Stomach smooth muscle (tissue), 2 donors: ENCODE results near the gene MAP3K7.

Experiments
- H3K27ac ChIP-seq: one replicate; pipeline ENCODE4 v1.7.0; 2013; ENCODE audit warnings: mild to moderate bottlenecking, low read length, inconsistent platforms
- H3K27me3 ChIP-seq, 2 donors: one replicate each; pipeline ENCODE4 v1.7.0; 2013; ENCODE audit warnings: low read length in 2 of 2; ENCODE audit not compliant: insufficient read depth in 2 of 2, control insufficient read depth in 1 of 2
- H3K36me3 ChIP-seq, 2 donors: one replicate each; pipeline ENCODE4 v1.7.0; 2013; ENCODE audit warnings: low read length in 2 of 2; ENCODE audit not compliant: control insufficient read depth in 2 of 2, insufficient read depth in 2 of 2
- H3K4me1 ChIP-seq: one replicate; pipeline ENCODE4 v1.7.0; 2013; ENCODE audit warnings: low read length; ENCODE audit not compliant: control insufficient read depth, insufficient read depth
- H3K4me3 ChIP-seq, 2 donors: one replicate each; pipeline ENCODE4 v1.7.0; 2013; ENCODE audit warnings: low read length in 2 of 2
- H3K9ac ChIP-seq, 2 donors: one replicate each; pipeline ENCODE4 v1.7.0; 2013; ENCODE audit warnings: low read length in 2 of 2, mild to moderate bottlenecking in 1 of 2
- H3K9me3 ChIP-seq, 2 donors: one replicate each; pipeline ENCODE4 v1.7.0; 2013; ENCODE audit warnings: low read length in 2 of 2; ENCODE audit not compliant: control insufficient read depth in 2 of 2
- donor health status: healthy.
- donor health status: Pancreatic carcinoma.

MAP3K7 gene

GRCh38 chr6:90495216-90495817, 91.6 kb downstream of the MAP3K7 start:
- H3K9ac ChIP-seq: no peak overlapping the region
- no peaks in the 10 kb centered on the region for H3K4me1 ChIP-seq
- no peaks in the 10 kb centered on the region for H3K9me3 ChIP-seq
- H3K27me3 ChIP-seq: no peaks in the 10 kb centered on the region
- no peaks in the 10 kb centered on the region for H3K36me3 ChIP-seq
- no peak overlapping the region for H3K4me3 ChIP-seq
- H3K27ac ChIP-seq: no peak overlapping the region

GRCh38 chr6:90494067-90494780, 92.6 kb downstream of the MAP3K7 start:
- Histone ChIP-seq H3K4me3 (no peak overlapping the region), H3K9me3 (no peaks in the 10 kb centered on the region), H3K27ac (no peak overlapping the region), H3K27me3 (no peaks in the 10 kb centered on the region), H3K4me1 (no peaks in the 10 kb centered on the region), H3K36me3 (no peaks in the 10 kb centered on the region), H3K9ac (no peak overlapping the region)

DNA sequence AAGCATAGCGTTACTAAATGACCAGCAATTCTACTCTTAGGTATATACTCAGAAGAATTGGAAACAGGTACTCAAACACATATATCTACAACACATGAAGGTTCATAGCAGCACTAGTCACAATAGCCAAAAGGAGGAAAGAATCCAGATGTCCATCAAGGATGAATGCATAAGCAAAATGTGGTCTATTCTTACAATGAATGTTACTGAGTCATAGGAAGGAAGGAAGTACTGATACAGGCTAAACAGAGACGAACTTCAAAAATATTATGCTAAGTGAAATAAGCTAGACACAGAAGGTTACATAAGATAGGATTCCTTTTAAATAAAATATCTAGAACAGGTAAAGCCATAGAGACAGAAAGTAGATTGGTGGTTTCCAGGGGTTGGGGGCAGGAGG, 93.5 kb downstream of the MAP3K7 start:
- Histone ChIP-seq H3K9me3 (no peaks in the 10 kb centered on the region), H3K4me3 (no peak overlapping the region), H3K9ac (no peak overlapping the region), H3K36me3 (no peaks in the 10 kb centered on the region), H3K27ac (no peak overlapping the region), H3K4me1 (no peaks in the 10 kb centered on the region), H3K27me3 (no peaks in the 10 kb centered on the region)

GRCh38 chr6:90492798-90493197, 94.1 kb downstream of the MAP3K7 start:
- Histone ChIP-seq H3K36me3 (no peaks in the 10 kb centered on the region), H3K9me3 (no peaks in the 10 kb centered on the region)

GRCh38 chr6:90492369-90492768, 94.5 kb downstream of the MAP3K7 start:
- H3K9me3 ChIP-seq: no peaks in the 10 kb centered on the region
- no peak overlapping the region for H3K4me3 ChIP-seq
- no peak overlapping the region for H3K9ac ChIP-seq
- no peaks in the 10 kb centered on the region for H3K27me3 ChIP-seq
- H3K27ac ChIP-seq: no peak overlapping the region
- no peaks in the 10 kb centered on the region for H3K36me3 ChIP-seq
- H3K4me1 ChIP-seq: no peaks in the 10 kb centered on the region

More at GRCh38 chr6:90492798-90493197, 94.1 kb downstream of the MAP3K7 start:
- Histone ChIP-seq H3K27me3 (no peaks in the 10 kb centered on the region), H3K4me1 (no peaks in the 10 kb centered on the region), H3K4me3 (no peak overlapping the region), H3K9ac (no peak overlapping the region), H3K27ac (no peak overlapping the region)

GRCh38 chr6:90490030-90490716, 96.7 kb downstream of the MAP3K7 start:
- no peak overlapping the region for H3K9ac ChIP-seq
- H3K27ac ChIP-seq: no peak overlapping the region
- H3K27me3 ChIP-seq: no peaks in the 10 kb centered on the region
- no peaks in the 10 kb centered on the region for H3K36me3 ChIP-seq
- H3K4me1 ChIP-seq: no peaks in the 10 kb centered on the region
- H3K9me3 ChIP-seq: no peaks in the 10 kb centered on the region
- no peak overlapping the region for H3K4me3 ChIP-seq

GRCh38 chr6:90488816-90489215, 98.1 kb downstream of the MAP3K7 start:
- Histone ChIP-seq H3K9me3 (no peaks in the 10 kb centered on the region), H3K9ac (no peak overlapping the region), H3K4me3 (no peak overlapping the region), H3K27me3 (no peaks in the 10 kb centered on the region), H3K36me3 (no peaks in the 10 kb centered on the region), H3K4me1 (no peaks in the 10 kb centered on the region), H3K27ac (no peak overlapping the region)

GRCh38 chr6:90485635-90486277, 101.1 kb downstream of the MAP3K7 start:
- H3K27me3 ChIP-seq: no peaks in the 10 kb centered on the region
- no peak overlapping the region for H3K9ac ChIP-seq
- H3K9me3 ChIP-seq: no peaks in the 10 kb centered on the region
- H3K27ac ChIP-seq: no peak overlapping the region
- H3K4me1 ChIP-seq: no peaks in the 10 kb centered on the region
- H3K36me3 ChIP-seq: no peaks in the 10 kb centered on the region
- H3K4me3 ChIP-seq: no peak overlapping the region

DNA sequence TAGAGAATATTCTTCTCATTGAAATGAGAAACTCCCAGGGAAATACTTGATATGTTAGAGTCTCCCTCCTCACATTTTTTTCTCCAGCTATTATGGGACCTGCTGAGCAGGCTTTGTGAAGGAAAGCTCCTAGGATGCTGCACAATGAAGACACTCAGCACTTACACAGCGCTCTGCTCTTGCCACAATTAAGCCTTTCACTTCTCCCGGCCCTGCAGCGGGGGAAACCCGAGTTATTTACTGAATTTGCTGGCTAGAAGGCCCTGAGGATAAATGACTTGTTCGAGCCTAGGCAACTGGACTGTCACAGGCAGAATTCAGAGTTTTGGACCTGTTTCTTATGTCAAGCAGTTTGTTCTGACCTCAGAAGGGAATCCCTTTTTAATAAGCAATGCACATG, 102.0 kb downstream of the MAP3K7 start:
- Histone ChIP-seq H3K9ac (no peak overlapping the region), H3K4me1 (no peaks in the 10 kb centered on the region), H3K27me3 (no peaks in the 10 kb centered on the region), H3K9me3 (no peaks in the 10 kb centered on the region), H3K36me3 (no peaks in the 10 kb centered on the region), H3K27ac (no peak overlapping the region), H3K4me3 (no peak overlapping the region)

DNA sequence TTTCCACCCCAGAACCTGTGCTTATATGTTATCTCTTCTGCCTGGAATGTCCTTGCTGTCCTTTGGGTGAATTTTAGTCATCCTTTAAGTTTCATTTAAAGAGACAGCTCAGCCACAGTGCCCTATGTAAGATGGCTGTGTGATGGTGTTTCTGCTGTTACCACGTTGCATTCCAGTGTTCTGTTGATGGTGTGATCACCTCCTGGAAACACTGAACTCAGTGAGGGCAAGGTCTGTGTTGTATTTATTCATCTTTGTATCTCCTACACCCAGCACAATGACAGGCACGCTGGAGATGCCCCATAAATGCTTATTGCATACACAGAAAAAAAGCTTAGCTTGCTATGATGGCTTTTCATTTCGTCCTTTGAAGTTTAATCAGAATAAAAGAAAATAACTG, 102.5 kb downstream of the MAP3K7 start:
- no peak overlapping the region for H3K4me3 ChIP-seq
- H3K27me3 ChIP-seq: no peaks in the 10 kb centered on the region
- H3K27ac ChIP-seq: no peak overlapping the region
- no peaks in the 10 kb centered on the region for H3K4me1 ChIP-seq
- no peaks in the 10 kb centered on the region for H3K9me3 ChIP-seq
- H3K9ac ChIP-seq: no peak overlapping the region
- no peaks in the 10 kb centered on the region for H3K36me3 ChIP-seq
